ENCODE data around the gene ASXL2. TPM values are rescaled to one million over a fixed set of nuclear protein-coding genes. Genes with fewer than 3 reads are reported as not detected.
"Not testable (repeated sequence)": the region's sequence is repeated elsewhere in the genome, so short reads cannot be mapped to it uniquely, and the experiment has no call there.

ASXL2 gene
- total RNA-seq, 2 experiments from 2014 or later: 56.1 to 62.0 TPM

GRCh38 chr2:25877431-25878360 is 591 bp downstream of the ASXL2 start:
- CTCF ChIA-PET: interaction anchor here (0.6 to 3.0 kb wide), 10 partner anchors 10 to 271 kb away, joined by 3 to 16 read pairs (median 4); partner anchors contain the start of genes DTNB and RAB10
- Mint-ChIP-seq H3K4me1 (peaks cover 42% of the 10 kb centered on the region), H3K4me3 (peak overlapping the region; percentile 98), H3K36me3 (peaks cover 8% of the 10 kb centered on the region), H3K27ac (peak overlapping the region; percentile 98), H3K9me3 (ENCODE audit: low read depth) (no peaks in the 10 kb centered on the region), H3K27me3 (no peaks in the 10 kb centered on the region)
- DNase-seq: peak; percentile 79
- ATAC-seq: peak; percentile 54

GRCh38 chr2:25872134-25872533 is 6.2 kb downstream of the ASXL2 start:
- Mint-ChIP-seq H3K27me3 (no peaks in the 10 kb centered on the region), H3K9me3 (ENCODE audit: low read depth) (no peaks in the 10 kb centered on the region), H3K27ac (no peak overlapping the region), H3K4me3 (no peak overlapping the region), H3K36me3 (peaks cover 23% of the 10 kb centered on the region), H3K4me1 (peaks cover 24% of the 10 kb centered on the region)
- DNase-seq (no peak), ATAC-seq (no peak)
- CTCF ChIA-PET: interaction anchor here (0.6 to 1.4 kb wide), 2 partner anchors 20 to 128 kb away, joined by 3 read pairs; no protein-coding TSS in a partner anchor

GRCh38 chr2:25867396-25868003 is 10.8 kb downstream of the ASXL2 start:
- Mint-ChIP-seq H3K36me3 (peaks cover 25% of the 10 kb centered on the region), H3K4me3 (no peak overlapping the region), H3K9me3 (ENCODE audit: low read depth) (no peaks in the 10 kb centered on the region), H3K27me3 (no peaks in the 10 kb centered on the region), H3K4me1 (peaks cover 7% of the 10 kb centered on the region), H3K27ac (peak overlapping the region; percentile 2)
- ATAC-seq (no peak), DNase-seq (no peak)
- CTCF ChIA-PET: interaction anchor here (1.1 to 1.2 kb wide), 2 partner anchors 11 to 12 kb away, joined by 3 read pairs; partner anchors contain the start of gene ASXL2

GRCh38 chr2:25856377-25856776 is 21.9 kb downstream of the ASXL2 start:
- Mint-ChIP-seq H3K4me1 (peaks cover 46% of the 10 kb centered on the region), H3K4me3 (no peak overlapping the region), H3K36me3 (peaks cover 5% of the 10 kb centered on the region), H3K9me3 (ENCODE audit: low read depth) (no peaks in the 10 kb centered on the region), H3K27me3 (no peaks in the 10 kb centered on the region), H3K27ac (no peak overlapping the region)
- ATAC-seq: no peak
- no peak for DNase-seq
- CTCF ChIA-PET: interaction anchor here (1.2 kb wide), 1 partner anchor 12 kb away, joined by 3 read pairs; no protein-coding TSS in a partner anchor

- DNase-seq: no peak
- no peak for ATAC-seq
- CTCF ChIA-PET: interaction anchor here (0.7 to 2.1 kb wide), 8 partner anchors 11 to 248 kb away, joined by 3 to 7 read pairs (median 3); no protein-coding TSS in a partner anchor
- no peak overlapping the region for H3K27ac Mint-ChIP-seq
- peaks cover 49% of the 10 kb centered on the region for H3K4me1 Mint-ChIP-seq
- no peaks in the 10 kb centered on the region for H3K27me3 Mint-ChIP-seq
- H3K36me3 Mint-ChIP-seq: peaks cover 5% of the 10 kb centered on the region
- H3K4me3 Mint-ChIP-seq: no peak overlapping the region
- no peaks in the 10 kb centered on the region for H3K9me3 Mint-ChIP-seq (ENCODE audit: low read depth)
These were observed 23.2 kb downstream of the ASXL2 start for GRCh38 chr2:25855065-25855464.

GRCh38 chr2:25854613-25855012 is 23.7 kb downstream of the ASXL2 start:
- peaks cover 49% of the 10 kb centered on the region for H3K4me1 Mint-ChIP-seq

GRCh38 chr2:25853038-25853638 is 25.1 kb downstream of the ASXL2 start:
- ATAC-seq (peak; percentile 16), DNase-seq (no peak)
- peak overlapping the region; percentile 90 for H3K27ac Mint-ChIP-seq
- H3K27me3 Mint-ChIP-seq: no peaks in the 10 kb centered on the region
- peaks cover 6% of the 10 kb centered on the region for H3K36me3 Mint-ChIP-seq
- CTCF ChIA-PET: interaction anchor here (0.8 to 3.4 kb wide), 26 partner anchors 8 to 295 kb away, joined by 3 to 20 read pairs (median 4); partner anchors contain the start of genes ASXL2, KIF3C and RAB10
- no peaks in the 10 kb centered on the region for H3K9me3 Mint-ChIP-seq (ENCODE audit: low read depth)
- peaks cover 49% of the 10 kb centered on the region for H3K4me1 Mint-ChIP-seq
- H3K4me3 Mint-ChIP-seq: no peak overlapping the region

More at GRCh38 chr2:25854613-25855012, 23.7 kb downstream of the ASXL2 start:
- DNase-seq (no peak), ATAC-seq (no peak)
- Mint-ChIP-seq H3K4me3 (no peak overlapping the region), H3K9me3 (ENCODE audit: low read depth) (no peaks in the 10 kb centered on the region), H3K27ac (no peak overlapping the region), H3K36me3 (peaks cover 5% of the 10 kb centered on the region), H3K27me3 (no peaks in the 10 kb centered on the region)
- CTCF ChIA-PET: interaction anchor here (0.7 to 2.1 kb wide), 10 partner anchors 12 to 330 kb away, joined by 3 to 7 read pairs (median 3); no protein-coding TSS in a partner anchor

- peaks cover 8% of the 10 kb centered on the region for H3K36me3 Mint-ChIP-seq
- H3K27ac Mint-ChIP-seq: peak overlapping the region; percentile 90
- CTCF ChIA-PET: interaction anchor here (0.8 to 3.4 kb wide), 35 partner anchors 9 to 296 kb away, joined by 3 to 20 read pairs (median 4); partner anchors contain the start of genes ASXL2 and RAB10
- peak; percentile 91 for ATAC-seq
- peak; percentile 50 for DNase-seq
- no peaks in the 10 kb centered on the region for H3K27me3 Mint-ChIP-seq
- H3K9me3 Mint-ChIP-seq (ENCODE audit: low read depth): no peaks in the 10 kb centered on the region
- peak overlapping the region; percentile 71 for H3K4me3 Mint-ChIP-seq
- peaks cover 39% of the 10 kb centered on the region for H3K4me1 Mint-ChIP-seq
These were observed 26.4 kb downstream of the ASXL2 start for GRCh38 chr2:25851740-25852503.

- peak overlapping the region; percentile 72 for H3K27ac Mint-ChIP-seq
- not testable (repeated sequence) for H3K4me3 Mint-ChIP-seq; H3K27me3 Mint-ChIP-seq; H3K36me3 Mint-ChIP-seq; ATAC-seq; DNase-seq; H3K9me3 Mint-ChIP-seq (ENCODE audit: low read depth)
- H3K4me1 Mint-ChIP-seq: peaks cover 39% of the 10 kb centered on the region
- CTCF ChIA-PET: interaction anchor here (1.1 to 3.4 kb wide), 9 partner anchors 10 to 294 kb away, joined by 4 to 20 read pairs (median 7); partner anchors contain the start of gene RAB10
These were observed 27.9 kb downstream of the ASXL2 start for GRCh38 chr2:25850400-25850799.

- H3K27ac Mint-ChIP-seq; ATAC-seq; H3K4me3 Mint-ChIP-seq; H3K27me3 Mint-ChIP-seq; H3K9me3 Mint-ChIP-seq (ENCODE audit: low read depth); DNase-seq: not testable (repeated sequence)
- Mint-ChIP-seq H3K36me3 (peaks cover 11% of the 10 kb centered on the region), H3K4me1 (peaks cover 33% of the 10 kb centered on the region)
- CTCF ChIA-PET: interaction anchor here (0.6 to 1.0 kb wide), 3 partner anchors 8 to 458 kb away, joined by 3 read pairs; no protein-coding TSS in a partner anchor
These were observed 28.9 kb downstream of the ASXL2 start for GRCh38 chr2:25849350-25849749.

GRCh38 chr2:25845843-25846505 is 32.3 kb downstream of the ASXL2 start:
- Mint-ChIP-seq H3K27ac (no peak overlapping the region), H3K9me3 (ENCODE audit: low read depth) (no peaks in the 10 kb centered on the region), H3K36me3 (peaks cover 11% of the 10 kb centered on the region), H3K27me3 (no peaks in the 10 kb centered on the region), H3K4me3 (no peak overlapping the region), H3K4me1 (peaks cover 10% of the 10 kb centered on the region)
- DNase-seq (no peak), ATAC-seq (no peak)
- CTCF ChIA-PET: interaction anchor here (1.1 to 1.6 kb wide), 2 partner anchors 14 to 239 kb away, joined by 3 to 5 read pairs; no protein-coding TSS in a partner anchor

GRCh38 chr2:25844089-25844488 is 34.2 kb downstream of the ASXL2 start:
- H3K4me3 Mint-ChIP-seq: no peak overlapping the region
- H3K9me3 Mint-ChIP-seq (ENCODE audit: low read depth): no peaks in the 10 kb centered on the region
- CTCF ChIA-PET: interaction anchor here (1.0 kb wide), 2 partner anchors 51 to 237 kb away, joined by 3 to 4 read pairs; no protein-coding TSS in a partner anchor

More at GRCh38 chr2:25844089-25844488, 34.2 kb downstream of the ASXL2 start:
- DNase-seq: no peak
- Mint-ChIP-seq H3K36me3 (peaks cover 14% of the 10 kb centered on the region), H3K4me1 (peaks cover 5% of the 10 kb centered on the region), H3K27me3 (no peaks in the 10 kb centered on the region), H3K27ac (no peak overlapping the region)
- no peak for ATAC-seq
